Breast epithelium (tissue), 4 donors: ENCODE data around the gene ABCC10. TPM values are rescaled to one million over a fixed set of nuclear protein-coding genes. Genes with fewer than 3 reads are reported as not detected.

Experiments
- DNase-seq, 2 donors: peaks; one replicate each; pipeline ENCODE4 v3.0.0-alpha.2; 2019; ENCODE audit warnings: low spot score in 2 of 2
- H3K27ac ChIP-seq, 2 donors: fragments of 200-600 bp; sonication (generic) in 1 of 2; one replicate each; pipeline ENCODE4 v1.5.1; 2016 to 2019; ENCODE audit warnings: mild to moderate bottlenecking in 1 of 2
- H3K27me3 ChIP-seq, 2 donors: fragments of 200-600 bp; sonication (generic) in 1 of 2; one replicate each; pipeline versions ENCODE4 v1.5.1 to v1.6.0; 2017 to 2019; ENCODE audit warnings: control low read depth in 1 of 2, mild to moderate bottlenecking in 1 of 2
- H3K36me3 ChIP-seq: fragments of 200-600 bp; one replicate; pipeline ENCODE4 v1.5.1; 2019
- H3K4me1 ChIP-seq, 2 donors: fragments of 200-600 bp; sonication (generic); one replicate each; pipeline ENCODE4 v1.5.1; 2016 to 2019; ENCODE audit warnings: control low read depth in 1 of 2
- H3K4me3 ChIP-seq, 3 donors: fragments of 200-600 bp; sonication (generic); 1 replicate in 2 of 3; 2 replicates in 1 of 3; pipeline ENCODE4 v1.5.1; 2016 to 2019; ENCODE audit warnings: mild to moderate bottlenecking in 3 of 3, moderate library complexity in 2 of 3
- H3K9me3 ChIP-seq, 2 donors: fragments of 200-600 bp; sonication (generic) in 1 of 2; one replicate each; pipeline ENCODE4 v1.5.1; 2016 to 2019; ENCODE audit warnings: control low read depth in 1 of 2
- POLR2A ChIP-seq: fragments of 450-650 bp; IDR thresholded peaks from one replicate; pipeline ENCODE4 v1.6.1; 2016; ENCODE audit warnings: antibody characterized with exemption, mild to moderate bottlenecking, moderate library complexity
- POLR2AphosphoS5 ChIP-seq, 3 donors: sonication (generic); formaldehyde crosslinking; IDR thresholded peaks; one replicate each; pipeline ENCODE4 v1.6.1; 2017; ENCODE audit warnings: antibody characterized with exemption in 3 of 3
- intact Hi-C: fragments of 100-400 bp; cut with DNase I; formaldehyde crosslinking; loops from one replicate; pipeline ENCODE4 v1.15.1; 2023; ENCODE audit warnings: low total_unique reads
- total RNA-seq, 3 donors: library from RNA; depleted of rRNA; stranded (reverse); fragments of >200 nt; gene quantifications; one replicate each; pipeline ENCODE4 v1.1.0, GENCODE V29; 2016
- TF ChIP-seq, protein P1 (sequence below), 3 donors: fragments of 450-650 bp; IDR thresholded peaks; one replicate each; pipeline ENCODE4 v1.5.1; 2016 to 2017; ENCODE audit warnings: antibody characterized with exemption in 3 of 3, mild to moderate bottlenecking in 3 of 3, moderate library complexity in 3 of 3

The ABCC10 gene
- total RNA-seq, 3 donors from 2014 or later = 9.0 to 19.9 (median 12.1) TPM

DNA sequence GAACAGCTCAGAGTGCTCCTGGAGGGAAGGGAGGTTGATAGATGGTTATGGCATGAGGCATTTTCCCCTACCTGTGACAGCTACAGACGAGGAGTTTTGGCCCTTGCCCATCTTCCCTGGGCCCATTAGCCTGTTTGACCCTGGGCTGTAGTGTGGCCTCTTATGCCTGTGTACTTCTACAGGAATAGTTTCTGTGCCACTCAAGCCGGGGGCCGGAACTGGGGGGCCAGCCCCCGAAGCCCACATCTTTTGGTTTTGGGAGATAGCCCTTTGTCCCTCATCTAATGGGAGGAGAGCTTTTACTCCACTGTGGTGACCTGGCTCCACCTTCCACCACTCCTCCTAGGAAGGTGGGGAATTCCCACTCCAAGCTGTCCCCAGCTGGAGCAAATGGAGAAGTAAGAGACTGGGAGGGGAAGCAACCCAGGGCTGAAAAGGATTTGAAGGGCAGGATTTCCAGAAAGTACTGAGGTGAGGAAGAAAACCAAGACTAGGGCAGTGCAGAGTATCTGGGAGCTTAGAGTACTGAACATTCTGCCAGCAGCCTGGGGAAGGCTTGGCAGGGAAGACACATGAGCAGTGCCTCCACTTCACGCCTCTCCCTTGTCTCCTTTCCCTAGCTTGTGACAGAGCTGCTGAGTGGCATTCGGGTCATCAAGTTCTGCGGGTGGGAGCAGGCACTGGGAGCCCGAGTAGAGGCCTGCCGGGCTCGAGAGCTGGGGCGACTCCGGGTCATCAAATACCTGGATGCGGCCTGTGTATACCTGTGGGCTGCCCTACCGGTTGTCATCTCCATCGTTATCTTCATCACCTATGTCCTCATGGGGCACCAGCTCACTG is 6.9 kb downstream of the ABCC10 start:
- Histone ChIP-seq H3K4me1 (peaks cover 0 to 23% of the 10 kb centered on the region in 2 donors), H3K4me3 (no peak overlapping the region), H3K27me3 (no peaks in the 10 kb centered on the region), H3K36me3 (no peaks in the 10 kb centered on the region), H3K9me3 (no peaks in the 10 kb centered on the region), H3K27ac (peak overlapping the region in 1 of 2 donors; percentile 86)
- TF ChIP-seq POLR2A (no peak), POLR2AphosphoS5 (IDR thresholded peaks at IDR 0.05) (no peak)
- TF ChIP-seq, protein P1, sequence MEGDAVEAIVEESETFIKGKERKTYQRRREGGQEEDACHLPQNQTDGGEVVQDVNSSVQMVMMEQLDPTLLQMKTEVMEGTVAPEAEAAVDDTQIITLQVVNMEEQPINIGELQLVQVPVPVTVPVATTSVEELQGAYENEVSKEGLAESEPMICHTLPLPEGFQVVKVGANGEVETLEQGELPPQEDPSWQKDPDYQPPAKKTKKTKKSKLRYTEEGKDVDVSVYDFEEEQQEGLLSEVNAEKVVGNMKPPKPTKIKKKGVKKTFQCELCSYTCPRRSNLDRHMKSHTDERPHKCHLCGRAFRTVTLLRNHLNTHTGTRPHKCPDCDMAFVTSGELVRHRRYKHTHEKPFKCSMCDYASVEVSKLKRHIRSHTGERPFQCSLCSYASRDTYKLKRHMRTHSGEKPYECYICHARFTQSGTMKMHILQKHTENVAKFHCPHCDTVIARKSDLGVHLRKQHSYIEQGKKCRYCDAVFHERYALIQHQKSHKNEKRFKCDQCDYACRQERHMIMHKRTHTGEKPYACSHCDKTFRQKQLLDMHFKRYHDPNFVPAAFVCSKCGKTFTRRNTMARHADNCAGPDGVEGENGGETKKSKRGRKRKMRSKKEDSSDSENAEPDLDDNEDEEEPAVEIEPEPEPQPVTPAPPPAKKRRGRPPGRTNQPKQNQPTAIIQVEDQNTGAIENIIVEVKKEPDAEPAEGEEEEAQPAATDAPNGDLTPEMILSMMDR (IDR thresholded peaks at IDR 0.05) = no peak
- intact Hi-C loops = no loop called here
- DNase-seq = no peak

DNA sequence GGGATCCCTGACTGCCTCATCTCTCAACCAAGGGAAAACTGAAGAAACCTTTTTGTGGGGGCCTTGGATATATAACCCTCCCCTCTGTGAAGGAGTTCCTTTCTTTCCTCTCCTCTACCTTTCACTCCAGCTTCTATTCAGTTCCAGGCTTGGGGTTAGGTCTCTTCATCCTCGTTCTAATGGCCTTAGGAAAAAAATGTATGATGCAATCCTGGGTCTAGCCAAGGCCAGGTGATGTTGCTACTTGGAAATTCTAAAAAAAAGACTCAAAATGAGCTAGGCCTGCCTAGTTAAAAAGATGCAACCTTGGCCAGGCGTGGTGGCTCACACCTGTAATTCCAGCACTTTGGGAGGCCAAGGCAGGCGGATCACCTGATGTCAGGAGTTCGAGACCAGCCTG is 7.6 kb downstream of the ABCC10 start:
- H3K36me3 ChIP-seq = no peaks in the 10 kb centered on the region
- TF ChIP-seq, protein P1 (IDR thresholded peaks at IDR 0.05) = no peak
- TF ChIP-seq POLR2A (no peak), POLR2AphosphoS5 (IDR thresholded peaks at IDR 0.05) (no peak)
- intact Hi-C loops = no loop called here
- H3K4me1 ChIP-seq = peaks cover 0 to 23% of the 10 kb centered on the region in 2 donors
- DNase-seq = no peak
- peak overlapping the region in 1 of 2 donors; percentile 86 for H3K27ac ChIP-seq
- H3K9me3 ChIP-seq = no peaks in the 10 kb centered on the region
- no peak overlapping the region for H3K4me3 ChIP-seq
- no peaks in the 10 kb centered on the region for H3K27me3 ChIP-seq

GRCh38 chr6:43435682-43436437 is 8.5 kb downstream of the ABCC10 start:
- H3K36me3 ChIP-seq = no peaks in the 10 kb centered on the region
- no peak for TF ChIP-seq POLR2AphosphoS5 (IDR thresholded peaks at IDR 0.05)
- TF ChIP-seq, protein P1 (IDR thresholded peaks at IDR 0.05) = no peak
- no peaks in the 10 kb centered on the region for H3K27me3 ChIP-seq
- H3K9me3 ChIP-seq = no peaks in the 10 kb centered on the region
- H3K4me3 ChIP-seq = peak overlapping the region in 1 of 3 donors; percentile 13
- intact Hi-C loops = no loop called here
- no peak for DNase-seq
- peak overlapping the region; percentile 83 to 86 for H3K27ac ChIP-seq
- peaks cover 0 to 23% of the 10 kb centered on the region in 2 donors for H3K4me1 ChIP-seq

DNA sequence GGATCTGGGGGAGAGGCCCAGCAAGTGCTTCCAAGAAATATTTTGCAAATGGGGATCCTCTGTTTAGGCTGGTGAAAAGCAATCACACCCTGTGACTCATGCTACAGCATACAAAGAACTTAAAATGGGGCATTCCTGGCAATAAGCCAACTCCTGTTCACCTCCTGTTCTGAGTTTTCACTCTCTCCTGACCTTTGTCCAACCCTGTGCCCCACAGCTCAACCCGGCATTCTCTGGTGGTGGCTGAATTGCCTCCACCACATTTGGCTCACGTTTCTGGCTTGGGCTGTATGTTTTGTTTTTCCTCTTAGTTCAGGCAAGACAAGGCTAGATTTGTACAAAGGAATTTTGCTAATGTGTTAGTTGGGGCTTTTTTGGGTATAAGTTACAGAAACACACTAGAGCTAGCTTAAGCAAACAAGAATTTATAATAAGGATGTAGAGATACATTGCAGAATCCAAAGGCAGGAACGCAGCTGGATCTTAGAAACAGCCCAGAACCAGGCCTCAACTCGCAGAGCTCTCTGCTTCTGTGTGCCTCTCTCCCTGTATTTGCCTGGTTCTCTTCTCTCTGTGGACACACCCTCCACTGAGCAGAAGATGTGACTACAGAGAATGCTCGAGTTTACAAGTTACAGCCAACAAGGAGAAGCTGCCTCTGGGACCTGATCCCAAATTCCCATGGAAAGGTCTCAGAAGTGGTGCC is 9.4 kb downstream of the ABCC10 start:
- peak in 1 of 2 donors; percentile 88 for DNase-seq
- intact Hi-C loops = no loop called here
- no peaks in the 10 kb centered on the region for H3K36me3 ChIP-seq

More for the DNA sequence above, 9.4 kb downstream of the ABCC10 start:
- H3K27ac ChIP-seq = peak overlapping the region; percentile 83 to 86
- no peaks in the 10 kb centered on the region for H3K27me3 ChIP-seq
- H3K9me3 ChIP-seq = no peaks in the 10 kb centered on the region
- H3K4me3 ChIP-seq = peak overlapping the region in 1 of 3 donors; percentile 13
- TF ChIP-seq, protein P1 (IDR thresholded peaks at IDR 0.05) = no peak
- TF ChIP-seq POLR2AphosphoS5 (IDR thresholded peaks at IDR 0.05) = peak; percentile 16 to 64 (median 23)
- H3K4me1 ChIP-seq = peaks cover 0 to 23% of the 10 kb centered on the region in 2 donors
